Thyroid gland (tissue), 4 donors: ENCODE data around the gene RNF186. TPM values are rescaled to one million over a fixed set of nuclear protein-coding genes. Genes with fewer than 3 reads are reported as not detected.
A peak's percentile ranks its signal among the peaks of the same experiment; 100 is the strongest.

ENCODE experiments used
- DNase-seq, 2 donors: peaks; one replicate each; pipeline ENCODE4 v3.0.0-alpha.2; 2019
- H3K27ac ChIP-seq, 3 donors: fragments of 200-600 bp; sonication (generic); 1 replicate in 2 of 3; 2 replicates in 1 of 3; pipeline ENCODE4 v1.5.1; 2016 to 2019; ENCODE audit warnings: mild to moderate bottlenecking in 1 of 3, moderate library complexity in 1 of 3
- H3K27me3 ChIP-seq: fragments of 200-600 bp; sonication (generic); one replicate; pipeline ENCODE4 v1.5.1; 2019
- H3K36me3 ChIP-seq, 2 donors: fragments of 200-600 bp; sonication (generic); one replicate each; pipeline ENCODE4 v1.5.1; 2016 to 2019
- H3K4me1 ChIP-seq, 2 donors: fragments of 200-600 bp; sonication (generic); one replicate each; pipeline ENCODE4 v1.5.1; 2017 to 2019
- H3K4me3 ChIP-seq, 3 donors: fragments of 200-600 bp; sonication (generic); replicated peaks in 1 of 3; 1 replicate in 2 of 3; 2 replicates in 1 of 3; pipeline ENCODE4 v1.5.1; 2016; ENCODE audit warnings: mild to moderate bottlenecking in 1 of 3
- H3K9me3 ChIP-seq: fragments of 200-600 bp; sonication (generic); one replicate; pipeline ENCODE4 v1.5.1; 2017
- POLR2A ChIP-seq, 2 donors: fragments of 450-650 bp; IDR thresholded peaks; one replicate each; pipeline ENCODE4 v1.6.1; 2017; ENCODE audit warnings: antibody characterized with exemption in 2 of 2, mild to moderate bottlenecking in 2 of 2, moderate library complexity in 1 of 2
- WGBS, 2 donors: methylation state at CpG; one replicate each; pipeline ENCODE4 v1.1.5; 2017; 5-methylcytosine and 5-hydroxymethylcytosine counted together
- intact Hi-C: fragments of 100-400 bp; cut with DNase I; formaldehyde crosslinking; loops from one replicate; pipeline ENCODE4 v1.15.1; 2023
- total RNA-seq, 4 donors: library from RNA; depleted of rRNA; stranded (reverse); fragments of >200 nt; gene quantifications; one replicate each; pipeline ENCODE4 v1.2.3, GENCODE V29; 2016
- TF ChIP-seq, protein P1 (sequence below), 6 experiments: fragments of 200-600 bp in 3 of 6; fragments of 450-650 bp in 3 of 6; sonication (generic) in 3 of 6; IDR thresholded peaks; one replicate each; pipeline ENCODE4 v1.5.1; 2016 to 2019; ENCODE audit warnings: antibody characterized with exemption in 6 of 6, mild to moderate bottlenecking in 2 of 6, inconsistent platforms in 1 of 6, moderate library complexity in 1 of 6

The RNF186 gene
- total RNA-seq, 4 donors from 2014 or later = not detected

DNA sequence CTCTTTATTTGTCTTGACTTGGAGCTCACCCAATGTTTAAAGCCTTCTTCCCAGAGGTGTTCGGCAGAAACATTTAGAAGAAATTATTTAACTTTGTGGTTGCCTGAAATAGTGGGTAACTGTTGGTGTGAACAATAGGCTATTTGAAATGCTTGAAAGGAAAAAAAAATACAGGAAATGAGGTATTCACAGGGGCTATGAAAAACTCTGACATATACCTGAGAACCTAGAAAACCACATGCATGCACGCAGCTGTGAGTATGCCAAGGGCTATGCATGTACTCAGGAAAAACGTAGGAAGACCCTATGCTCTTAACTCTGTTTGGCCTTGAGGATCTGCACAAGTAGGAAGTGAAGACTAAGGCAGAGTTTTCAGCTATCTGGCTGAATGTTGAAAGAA, 16.4 kb upstream of the RNF186 start:
- intact Hi-C loops = no loop called here
- Histone ChIP-seq H3K27ac (no peak overlapping the region), H3K4me1 (no peaks in the 10 kb centered on the region), H3K4me3 (no peak overlapping the region), H3K9me3 (no peaks in the 10 kb centered on the region), H3K36me3 (no peaks in the 10 kb centered on the region), H3K27me3 (no peaks in the 10 kb centered on the region)
- no peak for TF ChIP-seq POLR2A (IDR thresholded peaks at IDR 0.05)
- TF ChIP-seq, protein P1, sequence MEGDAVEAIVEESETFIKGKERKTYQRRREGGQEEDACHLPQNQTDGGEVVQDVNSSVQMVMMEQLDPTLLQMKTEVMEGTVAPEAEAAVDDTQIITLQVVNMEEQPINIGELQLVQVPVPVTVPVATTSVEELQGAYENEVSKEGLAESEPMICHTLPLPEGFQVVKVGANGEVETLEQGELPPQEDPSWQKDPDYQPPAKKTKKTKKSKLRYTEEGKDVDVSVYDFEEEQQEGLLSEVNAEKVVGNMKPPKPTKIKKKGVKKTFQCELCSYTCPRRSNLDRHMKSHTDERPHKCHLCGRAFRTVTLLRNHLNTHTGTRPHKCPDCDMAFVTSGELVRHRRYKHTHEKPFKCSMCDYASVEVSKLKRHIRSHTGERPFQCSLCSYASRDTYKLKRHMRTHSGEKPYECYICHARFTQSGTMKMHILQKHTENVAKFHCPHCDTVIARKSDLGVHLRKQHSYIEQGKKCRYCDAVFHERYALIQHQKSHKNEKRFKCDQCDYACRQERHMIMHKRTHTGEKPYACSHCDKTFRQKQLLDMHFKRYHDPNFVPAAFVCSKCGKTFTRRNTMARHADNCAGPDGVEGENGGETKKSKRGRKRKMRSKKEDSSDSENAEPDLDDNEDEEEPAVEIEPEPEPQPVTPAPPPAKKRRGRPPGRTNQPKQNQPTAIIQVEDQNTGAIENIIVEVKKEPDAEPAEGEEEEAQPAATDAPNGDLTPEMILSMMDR (IDR thresholded peaks at IDR 0.05) = no peak
- WGBS, 2 donors = 75 to 81% methylated on average over 3 of the region's 3 CpGs
- DNase-seq = no peak

DNA sequence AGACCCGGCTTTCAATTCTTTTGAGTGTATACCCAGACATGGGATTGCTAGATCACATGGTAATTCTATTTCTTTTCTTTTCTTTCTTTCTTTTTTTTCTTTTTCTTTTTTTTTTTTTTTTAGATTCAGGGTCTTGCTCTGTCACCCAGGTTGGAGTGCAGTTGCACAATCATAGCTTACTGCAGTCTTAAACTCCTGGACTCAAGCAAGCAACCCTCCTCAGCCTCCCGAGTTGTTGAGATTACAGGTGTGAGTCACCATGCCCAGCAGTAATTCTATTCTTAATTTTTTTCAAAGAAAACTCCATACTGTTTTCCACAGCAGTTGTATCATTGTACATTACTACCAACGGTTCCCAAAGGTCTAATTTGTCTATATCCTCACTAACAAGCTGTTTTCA, 13.5 kb upstream of the RNF186 start:
- TF ChIP-seq, protein P1 (IDR thresholded peaks at IDR 0.05) = no peak
- no peak for TF ChIP-seq POLR2A (IDR thresholded peaks at IDR 0.05)
- intact Hi-C loops = no loop called here
- WGBS, 2 donors = 84 to 86% methylated on average over 3 of the region's 3 CpGs
- no peak for DNase-seq
- no peaks in the 10 kb centered on the region for H3K9me3 ChIP-seq
- no peak overlapping the region for H3K27ac ChIP-seq
- H3K27me3 ChIP-seq = no peaks in the 10 kb centered on the region
- H3K4me1 ChIP-seq = peaks cover 0 to 4% of the 10 kb centered on the region in 2 donors
- no peaks in the 10 kb centered on the region for H3K36me3 ChIP-seq
- H3K4me3 ChIP-seq = no peak overlapping the region

DNA sequence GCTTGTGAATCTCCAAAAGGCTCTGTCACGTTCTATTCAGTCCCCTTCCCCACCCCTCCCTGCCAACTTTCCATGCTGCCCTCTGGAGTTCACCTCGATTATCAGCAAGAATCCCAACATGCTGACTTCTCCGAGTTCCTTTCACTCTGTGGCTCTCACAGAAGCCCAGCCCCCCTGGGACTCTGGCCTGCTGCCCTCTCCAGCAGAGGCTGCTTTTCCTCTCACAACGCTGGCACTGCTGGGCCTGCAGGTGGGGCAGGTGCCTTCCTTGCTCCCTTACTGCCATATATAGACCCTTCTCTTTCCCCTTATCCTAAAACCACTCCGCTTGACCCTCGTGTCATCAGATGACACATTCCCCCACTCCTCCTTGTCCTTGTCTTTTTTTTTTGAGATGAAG, 10.2 kb upstream of the RNF186 start:
- H3K27me3 ChIP-seq = no peaks in the 10 kb centered on the region
- intact Hi-C loops = no loop called here
- H3K4me1 ChIP-seq = peaks cover 0 to 4% of the 10 kb centered on the region in 2 donors
- 31 to 36% methylated on average over 6 of the region's 6 CpGs for WGBS, 2 donors
- no peak overlapping the region for H3K4me3 ChIP-seq
- peak; percentile 70 to 74 for DNase-seq
- no peaks in the 10 kb centered on the region for H3K36me3 ChIP-seq
- H3K9me3 ChIP-seq = no peaks in the 10 kb centered on the region
- no peak overlapping the region for H3K27ac ChIP-seq
- TF ChIP-seq, protein P1 (IDR thresholded peaks at IDR 0.05) = peak in 3 of 6 experiments; percentile 3 to 23 (median 13)
- no peak for TF ChIP-seq POLR2A (IDR thresholded peaks at IDR 0.05)

DNA sequence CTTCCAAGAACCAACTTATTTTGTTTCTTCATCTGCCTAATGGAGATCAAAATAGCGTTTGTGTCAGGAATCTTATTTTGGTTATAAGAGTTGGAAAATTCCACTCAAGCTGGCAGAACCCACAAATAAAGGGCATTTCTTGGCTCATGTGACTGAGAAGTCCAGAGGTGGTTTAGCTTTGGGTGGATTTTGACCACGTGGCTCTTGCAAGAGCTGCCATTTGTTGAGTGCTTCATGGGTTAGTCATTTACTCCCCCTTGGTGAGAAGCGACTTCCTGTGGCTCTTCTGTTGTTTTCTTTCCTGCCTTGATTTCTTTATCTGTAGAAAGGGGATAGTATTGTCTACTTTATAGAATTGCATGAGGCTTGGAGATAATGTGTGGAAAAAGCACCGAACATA, 9.5 kb upstream of the RNF186 start:
- Histone ChIP-seq H3K4me1 (peaks cover 4 to 6% of the 10 kb centered on the region in 2 donors), H3K4me3 (no peak overlapping the region), H3K9me3 (no peaks in the 10 kb centered on the region), H3K27ac (no peak overlapping the region), H3K27me3 (no peaks in the 10 kb centered on the region), H3K36me3 (no peaks in the 10 kb centered on the region)
- intact Hi-C loops = no loop called here
- WGBS, 2 donors = 78 to 82% methylated on average over 4 of the region's 4 CpGs
- TF ChIP-seq, protein P1 (IDR thresholded peaks at IDR 0.05) = no peak
- TF ChIP-seq POLR2A (IDR thresholded peaks at IDR 0.05) = no peak
- no peak for DNase-seq

DNA sequence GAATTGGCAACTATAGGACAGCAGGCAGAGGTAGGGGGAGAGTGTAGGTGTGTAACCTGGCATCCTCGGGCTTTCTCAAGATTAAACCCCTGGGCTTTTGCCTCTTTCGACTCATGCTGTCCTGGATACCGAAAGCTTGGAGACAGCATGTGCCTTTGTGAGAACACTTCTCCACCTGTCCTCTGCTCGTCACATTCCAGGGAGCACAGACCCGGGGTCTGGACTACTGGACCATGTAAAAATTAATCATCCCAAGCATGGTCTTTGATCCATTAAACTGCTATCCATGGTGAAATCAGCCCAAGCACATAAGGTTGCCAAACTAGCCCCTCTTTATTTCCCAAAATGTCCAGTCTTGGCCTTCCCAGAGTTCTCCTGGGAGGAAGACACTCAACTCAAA, 9.0 kb upstream of the RNF186 start:
- peak in 1 of 2 donors; percentile 8 for DNase-seq
- Histone ChIP-seq H3K27me3 (no peaks in the 10 kb centered on the region), H3K36me3 (no peaks in the 10 kb centered on the region), H3K4me3 (no peak overlapping the region), H3K9me3 (no peaks in the 10 kb centered on the region), H3K27ac (no peak overlapping the region), H3K4me1 (peaks cover 4 to 11% of the 10 kb centered on the region in 2 donors)
- 62 to 68% methylated on average over 5 of the region's 5 CpGs for WGBS, 2 donors
- intact Hi-C loops = no loop called here
- no peak for TF ChIP-seq POLR2A (IDR thresholded peaks at IDR 0.05)
- TF ChIP-seq, protein P1 (IDR thresholded peaks at IDR 0.05) = no peak
